GM19328 (cell line): ENCODE results near the gene MEF2C.

Source experiments
- ATAC-seq: cut with Tn5 transposase; IDR thresholded peaks from one replicate; pipeline ENCODE4 v1.9.1; 2021; ENCODE audit warnings: mild to moderate bottlenecking, moderate library complexity; ENCODE audit not compliant: unreplicated experiment

Gene MEF2C

GRCh38 chr5:88765171-88765570 lies 117.8 kb downstream of the MEF2C start:
- no peak for ATAC-seq

- no peak for ATAC-seq
Observed at GRCh38 chr5:88761939-88762338, 121.0 kb downstream of the MEF2C start.

GRCh38 chr5:88761269-88761850 lies 121.6 kb downstream of the MEF2C start:
- no peak for ATAC-seq

- ATAC-seq: no peak
Observed at GRCh38 chr5:88760527-88760926, 122.5 kb downstream of the MEF2C start.

GRCh38 chr5:88758591-88758990 lies 124.4 kb downstream of the MEF2C start:
- no peak for ATAC-seq

GRCh38 chr5:88758184-88758583 lies 124.8 kb downstream of the MEF2C start:
- no peak for ATAC-seq

- no peak for ATAC-seq
Observed at GRCh38 chr5:88756953-88757352, 126.0 kb downstream of the MEF2C start.

- no peak for ATAC-seq
Observed at GRCh38 chr5:88748666-88749065, 134.3 kb downstream of the MEF2C start.

GRCh38 chr5:88746438-88746882 lies 136.5 kb downstream of the MEF2C start:
- ATAC-seq: peak; percentile 76

- no peak for ATAC-seq
Observed at GRCh38 chr5:88745093-88745696, 137.8 kb downstream of the MEF2C start.

- no peak for ATAC-seq
Observed at GRCh38 chr5:88743231-88743834, 139.7 kb downstream of the MEF2C start.

- no peak for ATAC-seq
Observed at GRCh38 chr5:88741964-88742363, 141.0 kb downstream of the MEF2C start.

GRCh38 chr5:88740604-88741185 lies 142.3 kb downstream of the MEF2C start:
- no peak for ATAC-seq

GRCh38 chr5:88736494-88736893 lies 146.5 kb downstream of the MEF2C start:
- peak; percentile 40 for ATAC-seq

GRCh38 chr5:88734983-88735382 lies 148.0 kb downstream of the MEF2C start:
- no peak for ATAC-seq

GRCh38 chr5:88734191-88734640 lies 148.8 kb downstream of the MEF2C start:
- ATAC-seq: peak; percentile 43

- ATAC-seq: no peak
Observed at GRCh38 chr5:88732862-88733261, 150.1 kb downstream of the MEF2C start.

- peak; percentile 33 for ATAC-seq
Observed at GRCh38 chr5:88732181-88732633, 150.8 kb downstream of the MEF2C start.

GRCh38 chr5:88729829-88730182 lies 153.2 kb downstream of the MEF2C start:
- no peak for ATAC-seq

- ATAC-seq: no peak
Observed at GRCh38 chr5:88729084-88729828, 153.7 kb downstream of the MEF2C start.

- no peak for ATAC-seq
Observed at GRCh38 chr5:88727705-88728313, 155.2 kb downstream of the MEF2C start.
